ENCODE measurements around the gene COL1A1. TPM values are rescaled to one million over a fixed set of nuclear protein-coding genes. Genes with fewer than 3 reads are reported as not detected.
A peak's percentile ranks its signal among the peaks of the same experiment; 100 is the strongest.

The COL1A1 gene
- total and polyA plus RNA-seq, 3 donors from 2014 or later = 32.5 to 557 (median 35.1) TPM

DNA sequence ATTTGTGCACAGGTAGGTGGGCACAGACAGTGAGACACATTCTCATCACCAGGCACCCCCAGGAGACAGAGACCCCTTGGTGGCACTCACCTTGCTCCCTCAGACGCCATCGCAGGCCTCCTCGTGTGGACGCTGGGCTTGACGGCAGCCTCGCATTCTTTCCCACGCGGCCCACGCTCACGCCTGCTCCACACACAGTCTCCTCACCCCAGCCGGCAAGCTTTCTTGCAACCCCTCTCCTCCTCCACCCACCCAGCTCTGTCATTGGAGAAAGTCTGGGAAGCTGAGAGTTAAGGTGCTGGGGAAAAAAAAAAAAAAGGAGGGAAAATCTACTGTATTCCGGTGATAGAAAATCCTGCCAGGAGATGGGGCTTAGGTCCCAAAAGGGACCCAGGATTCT lies 20.8 kb downstream of the COL1A1 start:
- Histone ChIP-seq H3K9me3 (no peaks in the 10 kb centered on the region), H3K36me3 (ENCODE audit: low read depth, missing control alignments) (no peaks in the 10 kb centered on the region), H3K27ac (no peak overlapping the region), H3K4me3 (no peak overlapping the region), H3K27me3 (no peaks in the 10 kb centered on the region), H3K4me1 (peaks cover 27% of the 10 kb centered on the region)
- intact Hi-C loops (cut with DNase I; ENCODE audit: low total_unique reads) = no loop called here
- WGBS, 2 donors = 80% methylated on average over 9 to 12 of the region's 12 CpGs
- TF ChIP-seq, protein P1, sequence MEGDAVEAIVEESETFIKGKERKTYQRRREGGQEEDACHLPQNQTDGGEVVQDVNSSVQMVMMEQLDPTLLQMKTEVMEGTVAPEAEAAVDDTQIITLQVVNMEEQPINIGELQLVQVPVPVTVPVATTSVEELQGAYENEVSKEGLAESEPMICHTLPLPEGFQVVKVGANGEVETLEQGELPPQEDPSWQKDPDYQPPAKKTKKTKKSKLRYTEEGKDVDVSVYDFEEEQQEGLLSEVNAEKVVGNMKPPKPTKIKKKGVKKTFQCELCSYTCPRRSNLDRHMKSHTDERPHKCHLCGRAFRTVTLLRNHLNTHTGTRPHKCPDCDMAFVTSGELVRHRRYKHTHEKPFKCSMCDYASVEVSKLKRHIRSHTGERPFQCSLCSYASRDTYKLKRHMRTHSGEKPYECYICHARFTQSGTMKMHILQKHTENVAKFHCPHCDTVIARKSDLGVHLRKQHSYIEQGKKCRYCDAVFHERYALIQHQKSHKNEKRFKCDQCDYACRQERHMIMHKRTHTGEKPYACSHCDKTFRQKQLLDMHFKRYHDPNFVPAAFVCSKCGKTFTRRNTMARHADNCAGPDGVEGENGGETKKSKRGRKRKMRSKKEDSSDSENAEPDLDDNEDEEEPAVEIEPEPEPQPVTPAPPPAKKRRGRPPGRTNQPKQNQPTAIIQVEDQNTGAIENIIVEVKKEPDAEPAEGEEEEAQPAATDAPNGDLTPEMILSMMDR (IDR thresholded peaks at IDR 0.05) = no peak
- no peak for TF ChIP-seq POLR2A (IDR thresholded peaks at IDR 0.05)
- DNase-seq = no peak

DNA sequence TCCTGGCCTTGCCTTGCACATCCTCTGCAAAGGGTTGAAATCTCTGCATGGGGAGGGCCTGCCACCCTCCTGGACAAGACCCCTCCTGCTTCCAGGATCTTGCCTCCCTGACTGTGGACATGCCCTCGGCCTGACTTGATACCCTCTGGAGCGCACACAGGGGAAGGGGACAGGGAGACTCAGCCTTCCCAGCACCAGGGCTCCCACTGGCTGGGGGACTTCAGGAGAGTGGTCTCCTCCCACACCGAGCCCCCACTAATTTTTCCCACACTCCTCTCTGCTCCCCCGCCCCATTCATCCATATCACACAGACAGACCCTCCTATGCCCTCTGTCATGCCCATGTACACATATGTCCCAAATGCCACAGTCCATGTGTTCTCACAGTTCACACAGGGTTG lies 21.3 kb downstream of the COL1A1 start:
- 87 to 92% methylated on average over 3 to 4 of the region's 4 CpGs for WGBS, 2 donors
- no peak overlapping the region for H3K27ac ChIP-seq
- H3K4me3 ChIP-seq = no peak overlapping the region
- no peaks in the 10 kb centered on the region for H3K9me3 ChIP-seq
- no peak for TF ChIP-seq POLR2A (IDR thresholded peaks at IDR 0.05)
- TF ChIP-seq, protein P1 (IDR thresholded peaks at IDR 0.05) = no peak
- peaks cover 27% of the 10 kb centered on the region for H3K4me1 ChIP-seq
- H3K27me3 ChIP-seq = no peaks in the 10 kb centered on the region
- H3K36me3 ChIP-seq (ENCODE audit: low read depth, missing control alignments) = no peaks in the 10 kb centered on the region
- intact Hi-C loops (cut with DNase I; ENCODE audit: low total_unique reads) = no loop called here
- no peak for DNase-seq

GRCh38 chr17:50177983-50178834 lies 23.2 kb downstream of the COL1A1 start:
- no peaks in the 10 kb centered on the region for H3K9me3 ChIP-seq
- intact Hi-C loops (cut with DNase I; ENCODE audit: low total_unique reads) = no loop called here
- no peaks in the 10 kb centered on the region for H3K27me3 ChIP-seq
- peaks cover 33% of the 10 kb centered on the region for H3K4me1 ChIP-seq
- DNase-seq = peak; percentile 73
- TF ChIP-seq, protein P1 (IDR thresholded peaks at IDR 0.05) = peak in 2 of 3 experiments; percentile 7 to 24
- TF ChIP-seq POLR2A (IDR thresholded peaks at IDR 0.05) = no peak
- 37 to 50% methylated on average over 8 to 22 of the region's 22 CpGs for WGBS, 2 donors
- H3K36me3 ChIP-seq (ENCODE audit: low read depth, missing control alignments) = no peaks in the 10 kb centered on the region
- peak overlapping the region in 1 of 2 donors; percentile 71 for H3K27ac ChIP-seq
- H3K4me3 ChIP-seq = no peak overlapping the region

GRCh38 chr17:50177476-50177875 lies 24.0 kb downstream of the COL1A1 start:
- TF ChIP-seq, protein P1 (IDR thresholded peaks at IDR 0.05) = no peak
- no peak for TF ChIP-seq POLR2A (IDR thresholded peaks at IDR 0.05)
- intact Hi-C loops (cut with DNase I; ENCODE audit: low total_unique reads) = no loop called here
- Histone ChIP-seq H3K27me3 (no peaks in the 10 kb centered on the region), H3K36me3 (ENCODE audit: low read depth, missing control alignments) (no peaks in the 10 kb centered on the region), H3K4me3 (no peak overlapping the region), H3K4me1 (peaks cover 39% of the 10 kb centered on the region), H3K27ac (peak overlapping the region; percentile 44 to 71), H3K9me3 (no peaks in the 10 kb centered on the region)
- no peak for DNase-seq
- WGBS, 2 donors = 80 to 82% methylated on average over 10 of the region's 10 CpGs

Measured in testis (tissue), 3 donors.